DMS 273 treated with DMSO at 0.1 percent for 48 hours (cell line): ENCODE results near the gene POLR2F.
"Not testable (repeated sequence)": the region's sequence is repeated elsewhere in the genome, so short reads cannot be mapped to it uniquely, and the experiment has no call there.

ENCODE experiments used
- DNase-seq: peaks from one replicate; lab custom pipeline; 2025; lab: John Stamatoyannopoulos, UW

POLR2F gene

GRCh38 chr22:37954686-37955085 is 1.2 kb downstream of the POLR2F start:
- DNase-seq, result no peak

- not testable (repeated sequence) for DNase-seq
Observed at GRCh38 chr22:37955825-37956397, 2.4 kb downstream of the POLR2F start.

GRCh38 chr22:37957232-37957631 is 3.7 kb downstream of the POLR2F start:
- no peak for DNase-seq

DNA sequence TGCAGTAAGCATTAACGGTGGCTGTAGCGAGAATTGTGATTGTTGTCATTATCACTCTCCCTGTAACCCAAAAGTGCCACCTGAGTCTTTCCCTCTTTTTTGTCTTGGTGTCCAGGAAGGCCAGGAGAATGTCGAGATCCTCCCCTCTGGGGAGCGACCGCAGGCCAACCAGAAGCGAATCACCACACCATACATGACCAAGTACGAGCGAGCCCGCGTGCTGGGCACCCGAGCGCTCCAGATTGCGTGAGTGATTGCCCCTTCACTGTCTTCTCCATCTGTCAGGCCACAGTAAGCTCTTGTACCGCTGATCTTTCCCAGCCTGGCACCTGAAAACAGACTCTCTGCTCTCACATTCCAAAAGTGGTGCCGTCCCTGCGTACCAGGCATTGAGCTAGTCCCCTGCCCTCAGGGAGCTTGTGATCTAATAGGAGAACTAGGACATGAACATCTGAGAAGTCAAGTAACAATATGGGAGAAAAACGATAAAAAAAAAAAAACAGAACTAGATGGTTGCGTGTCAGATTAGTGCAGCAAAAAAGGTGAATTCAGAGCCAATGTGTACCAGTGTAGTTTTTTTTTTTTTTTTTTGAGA is 5.8 kb downstream of the POLR2F start:
- no peak for DNase-seq

DNA sequence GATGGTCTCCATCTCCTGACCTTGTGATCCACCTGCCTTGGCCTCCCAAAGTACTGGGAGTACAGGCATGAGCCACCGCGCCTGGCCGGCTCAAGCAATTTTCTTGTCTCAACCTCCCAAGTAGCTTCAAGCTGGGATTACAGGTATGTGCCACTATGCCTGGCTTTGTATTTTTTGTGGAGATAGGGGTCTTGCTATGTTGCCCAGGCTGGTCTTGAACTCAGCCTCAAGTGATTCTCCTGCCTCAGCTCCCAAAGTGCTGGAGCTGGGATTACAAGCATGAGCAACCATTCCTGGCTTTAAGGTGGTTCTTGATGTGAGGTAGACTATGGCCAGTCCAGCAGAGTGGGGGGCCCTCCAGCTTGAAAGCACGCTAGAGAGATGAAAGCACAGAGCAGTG is 7.6 kb downstream of the POLR2F start:
- no peak for DNase-seq

DNA sequence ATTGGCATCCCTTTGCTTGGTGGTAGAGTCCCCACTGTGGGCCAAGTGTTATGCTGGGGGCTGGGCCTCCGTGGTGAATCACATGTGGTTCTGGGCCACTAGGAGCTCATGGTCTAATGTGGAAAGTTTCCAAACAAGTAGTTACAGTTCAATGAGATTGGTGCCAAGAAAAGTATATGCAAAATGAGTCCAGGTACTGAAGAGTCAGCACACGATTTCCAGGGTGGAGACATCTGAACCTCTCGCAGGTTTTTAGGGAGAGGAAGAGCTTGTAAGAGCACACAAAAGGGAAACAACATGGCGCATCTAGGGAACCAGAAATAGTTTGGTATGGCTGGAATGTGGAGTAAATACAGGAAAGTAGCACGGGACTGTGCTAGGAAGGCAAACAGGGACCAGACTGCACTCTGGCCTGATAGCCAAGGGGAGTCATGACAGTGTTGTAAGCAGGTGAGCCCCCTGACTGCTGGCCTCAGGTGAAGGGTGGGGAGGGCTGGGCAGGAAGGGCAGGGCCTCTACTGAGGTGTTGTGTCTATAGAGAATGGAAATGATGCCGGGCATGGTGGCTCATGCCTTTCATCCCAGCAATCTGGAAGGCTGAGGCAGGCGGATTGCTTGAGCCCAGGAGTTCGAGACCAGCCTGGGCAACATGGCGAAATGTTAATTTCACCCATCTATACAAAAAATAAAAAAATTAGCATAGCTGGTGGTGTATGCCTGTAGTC is 12.6 kb downstream of the POLR2F start:
- no peak for DNase-seq

GRCh38 chr22:37967147-37967546 is 13.6 kb downstream of the POLR2F start:
- no peak for DNase-seq

DNA sequence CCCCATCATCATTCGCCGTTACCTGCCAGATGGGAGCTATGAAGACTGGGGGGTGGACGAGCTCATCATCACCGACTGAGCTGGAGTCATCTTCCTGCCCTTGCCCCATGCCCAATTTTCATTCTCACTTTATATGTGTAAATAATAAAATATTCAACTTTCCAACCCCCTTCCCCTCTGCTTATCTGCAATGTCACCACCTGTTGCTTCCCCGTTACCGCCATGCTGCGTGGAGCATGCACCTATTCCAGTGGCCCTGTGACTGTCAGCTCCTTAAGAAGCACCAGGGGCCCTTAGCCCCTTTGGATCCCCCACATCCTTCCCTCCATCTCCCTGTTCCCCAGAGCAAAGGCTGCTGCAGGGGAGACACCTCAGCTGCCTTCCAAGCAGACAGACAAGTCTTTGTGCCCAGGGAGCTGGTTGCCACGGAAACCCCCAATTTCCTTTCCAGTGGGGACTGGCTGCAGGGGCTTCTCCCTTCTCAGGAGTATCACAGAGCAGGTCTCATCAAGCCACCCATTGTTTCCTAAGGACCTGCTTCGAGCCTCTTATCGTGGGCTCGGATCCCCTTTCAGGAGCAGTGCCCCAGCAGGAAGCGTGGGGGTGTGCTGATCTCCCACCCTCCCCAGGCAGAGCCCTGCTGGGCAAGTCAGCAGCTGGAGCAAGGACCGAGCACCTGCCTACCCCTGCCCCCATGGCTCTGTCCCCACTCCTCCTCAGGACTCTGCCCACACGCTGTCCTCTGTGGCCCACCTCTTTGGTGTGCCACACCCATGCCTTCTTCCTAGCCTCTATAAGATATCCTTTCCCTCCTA is 14.3 kb downstream of the POLR2F start:
- no peak for DNase-seq

DNA sequence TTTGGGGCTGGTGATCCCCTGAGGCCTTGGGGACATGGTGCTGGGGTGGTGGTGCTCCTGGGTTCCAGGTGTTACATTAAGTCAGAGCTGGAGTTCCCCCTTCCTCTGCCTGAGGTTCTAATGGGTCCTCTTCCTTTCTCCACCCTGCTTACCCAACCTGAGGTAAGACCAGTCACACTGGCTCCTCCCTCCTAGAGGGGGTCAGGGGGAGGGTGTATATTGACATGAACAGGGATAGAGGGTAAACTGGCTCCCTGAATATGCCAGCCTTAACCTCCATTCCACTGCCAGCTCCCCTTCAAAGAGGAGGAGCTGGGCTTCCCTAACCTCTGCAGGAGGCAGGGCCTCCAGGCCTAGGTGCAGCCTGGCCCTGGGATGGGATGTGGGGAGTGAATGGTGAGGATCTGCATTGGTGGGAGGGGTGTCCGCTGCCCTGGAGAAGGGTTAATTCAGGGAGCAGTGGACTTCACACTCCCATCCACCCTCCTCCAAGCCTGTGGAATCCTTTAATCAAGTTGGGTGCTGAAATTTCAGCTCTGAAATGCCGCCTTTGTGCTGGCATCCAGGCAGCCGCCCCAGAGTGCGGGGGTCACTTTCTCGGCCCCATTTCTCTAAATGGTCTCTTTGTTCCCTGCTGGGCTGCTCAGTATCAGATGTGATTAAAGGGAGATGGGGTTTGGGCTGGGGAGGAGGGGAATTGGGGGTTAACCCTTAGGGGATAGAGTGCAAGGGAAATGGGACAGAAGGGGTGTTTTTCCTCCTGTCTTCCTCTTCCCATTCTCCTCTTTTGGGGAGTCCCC is 15.2 kb downstream of the POLR2F start:
- DNase-seq, result no peak

DNA sequence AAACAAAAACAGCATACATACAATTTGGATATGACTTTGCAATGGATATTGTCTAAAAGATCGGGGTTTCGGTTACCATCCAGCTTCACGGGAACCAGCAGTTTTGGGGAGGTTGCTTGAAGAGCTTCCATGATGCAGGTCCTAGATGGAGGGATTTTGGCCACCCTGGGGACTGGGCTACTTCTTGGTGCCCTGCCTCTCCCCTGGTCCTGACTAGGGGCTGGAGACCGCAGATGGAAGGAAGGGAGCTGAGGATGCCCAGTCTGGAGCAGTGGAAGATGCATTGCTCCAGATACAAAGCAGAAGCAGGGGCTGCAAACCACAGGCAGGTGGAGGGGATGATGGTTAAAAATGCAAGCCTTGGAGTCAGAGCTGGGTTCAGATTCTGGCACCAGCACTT is 17.4 kb downstream of the POLR2F start:
- DNase-seq, result no peak

- DNase-seq, result no peak
Observed at GRCh38 chr22:37971475-37972434, 18.3 kb downstream of the POLR2F start.

DNA sequence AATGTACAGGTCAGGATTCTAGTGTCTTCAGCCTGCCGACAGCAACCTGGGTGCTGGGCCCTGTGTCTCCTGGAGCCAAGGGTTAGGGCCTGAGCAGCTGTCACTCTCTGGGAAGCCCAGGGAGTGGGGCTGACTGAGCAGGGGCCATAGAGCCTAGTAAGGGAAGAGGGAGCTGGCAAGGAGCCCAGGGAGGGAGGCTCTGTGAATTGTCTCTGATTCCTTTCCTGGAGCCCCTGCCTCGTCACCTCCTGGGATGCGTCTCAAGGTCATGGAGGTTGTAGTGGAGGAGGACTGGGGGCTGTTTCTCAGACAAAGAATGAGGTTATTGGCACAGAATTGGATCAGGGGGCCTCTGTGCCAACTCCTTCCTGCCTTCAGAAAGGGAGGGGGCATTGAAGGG is 19.0 kb downstream of the POLR2F start:
- peak; percentile 51 for DNase-seq

- DNase-seq, result no peak
Observed at GRCh38 chr22:37973271-37974170, 20.0 kb downstream of the POLR2F start.

DNA sequence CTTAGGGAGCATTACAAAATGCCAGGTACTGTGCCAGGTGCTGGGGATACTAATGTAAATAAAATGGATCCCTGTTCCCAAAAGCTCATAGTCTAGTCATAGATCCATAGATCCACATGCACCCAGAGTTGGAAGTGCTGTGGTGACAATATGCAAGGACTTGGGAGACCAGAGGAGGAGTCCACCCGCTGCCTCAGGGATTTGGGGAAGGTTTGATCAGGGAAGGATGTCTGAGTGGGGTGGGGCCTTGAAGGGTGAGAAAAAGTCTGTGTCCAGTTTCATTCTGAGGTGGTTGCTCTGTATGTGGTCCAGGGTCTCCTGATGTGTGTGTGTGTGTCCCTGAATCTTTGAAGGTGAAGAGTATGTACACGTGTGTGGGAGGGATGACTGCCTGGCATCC is 21.7 kb downstream of the POLR2F start:
- DNase-seq, result no peak

- DNase-seq, result not testable (repeated sequence)
Observed at GRCh38 chr22:37976022-37976421, 22.5 kb downstream of the POLR2F start.

DNA sequence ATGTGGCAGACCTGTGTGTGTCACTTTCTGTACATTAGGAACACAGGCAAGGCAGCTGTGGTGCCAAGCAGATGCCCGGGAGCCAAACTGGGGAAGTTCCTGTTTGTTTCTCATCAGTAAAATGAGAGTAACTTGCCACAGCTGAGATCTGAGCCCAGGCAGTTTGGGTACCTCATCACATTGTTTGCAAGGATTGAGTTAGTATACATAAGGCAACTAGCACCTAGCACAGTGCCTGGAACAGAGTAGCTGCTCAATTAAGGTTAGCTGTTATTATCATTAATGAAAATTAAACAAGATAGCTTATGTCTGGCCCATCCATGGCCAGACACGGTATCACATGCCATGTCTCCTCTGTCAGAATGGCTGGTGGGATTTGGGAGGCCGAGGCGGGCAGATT is 23.0 kb downstream of the POLR2F start:
- no peak for DNase-seq

- no peak for DNase-seq
Observed at GRCh38 chr22:37979782-37980181, 26.3 kb downstream of the POLR2F start.

DNA sequence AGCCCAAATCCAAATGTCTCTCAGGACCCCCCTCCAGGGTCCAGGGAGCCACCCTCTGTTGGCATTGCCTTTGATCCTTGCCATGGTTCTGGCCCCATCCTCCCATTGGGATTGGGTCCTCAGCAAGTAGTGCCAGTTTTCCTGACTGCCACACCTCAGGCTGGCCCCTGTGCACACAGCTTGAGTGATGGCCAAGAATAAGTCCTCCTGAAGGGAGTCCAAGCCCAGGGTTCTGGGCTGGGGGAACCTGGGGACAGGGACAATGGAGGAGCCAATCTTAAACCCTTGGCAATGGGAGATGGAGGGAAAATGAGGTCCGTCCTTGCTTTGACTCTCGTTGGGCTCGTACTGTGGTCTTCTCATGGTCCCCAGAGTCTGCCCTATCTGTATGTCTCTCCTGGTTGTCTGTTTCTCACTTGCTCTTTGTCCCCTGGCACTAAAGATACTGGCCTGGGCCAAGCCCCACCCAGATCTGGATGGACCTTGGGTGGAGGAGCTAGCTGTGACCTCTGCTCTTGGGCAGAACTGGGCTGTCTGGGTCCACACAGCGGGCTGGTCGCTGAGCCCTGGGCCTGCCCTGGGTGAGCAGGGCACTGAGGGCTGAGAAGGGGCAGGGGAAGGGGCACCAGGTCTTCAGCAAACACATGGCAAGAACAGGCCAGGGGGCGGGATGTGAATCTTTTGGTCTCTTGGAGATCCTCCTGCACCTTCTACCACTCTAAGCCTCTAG is 27.9 kb downstream of the POLR2F start:
- DNase-seq, result no peak
